ENCODE results near the gene CTNNBIP1. TPM values are rescaled to one million over a fixed set of nuclear protein-coding genes. Genes with fewer than 3 reads are reported as not detected.
A peak's percentile ranks its signal among the peaks of the same experiment; 100 is the strongest.

Gene CTNNBIP1
- total RNA-seq, 1 donor from 2014 or later: 23.4 TPM

DNA sequence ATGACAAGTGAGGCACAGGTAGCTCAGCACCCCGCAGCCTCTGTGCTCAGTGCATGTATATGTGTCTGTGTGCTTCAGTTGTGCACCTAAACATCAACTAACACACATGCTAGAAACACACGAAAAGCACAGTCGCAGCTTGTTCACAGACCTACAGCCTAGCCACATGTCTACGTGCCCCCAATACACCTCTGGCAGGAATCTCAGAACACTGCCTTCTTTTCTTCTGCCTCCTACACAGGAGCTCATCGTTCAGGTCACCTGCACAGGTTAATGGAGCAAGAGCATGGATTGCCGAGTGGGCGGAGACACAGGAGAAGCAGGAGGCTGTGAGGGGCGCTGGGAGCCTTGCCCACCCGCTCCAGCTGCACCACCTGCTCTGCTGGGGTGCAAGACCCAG is 31.7 kb downstream of the CTNNBIP1 start:
- no peak for DNase-seq (ENCODE audit: low read depth in 2 of 2)

DNA sequence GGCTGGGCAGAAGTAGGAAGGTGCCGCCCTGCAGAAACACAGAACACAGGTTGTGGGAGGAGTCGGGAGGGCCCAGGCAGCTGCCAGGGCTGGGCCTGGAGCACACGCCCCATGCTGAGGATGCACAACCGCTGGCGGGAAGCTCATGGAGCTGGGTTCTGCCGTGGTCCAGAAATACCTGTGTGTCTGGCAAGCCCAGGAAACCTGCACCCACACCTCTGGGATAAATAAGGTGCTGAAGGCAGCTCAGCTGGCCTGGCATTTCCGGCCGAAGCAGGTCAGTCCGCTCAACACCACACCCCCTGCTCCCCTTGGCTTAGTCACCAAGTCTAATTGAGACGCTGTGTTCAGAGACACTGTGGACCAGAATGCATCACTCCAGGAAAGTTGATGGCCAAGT is 32.1 kb downstream of the CTNNBIP1 start:
- DNase-seq (ENCODE audit: low read depth in 2 of 2): no peak

DNA sequence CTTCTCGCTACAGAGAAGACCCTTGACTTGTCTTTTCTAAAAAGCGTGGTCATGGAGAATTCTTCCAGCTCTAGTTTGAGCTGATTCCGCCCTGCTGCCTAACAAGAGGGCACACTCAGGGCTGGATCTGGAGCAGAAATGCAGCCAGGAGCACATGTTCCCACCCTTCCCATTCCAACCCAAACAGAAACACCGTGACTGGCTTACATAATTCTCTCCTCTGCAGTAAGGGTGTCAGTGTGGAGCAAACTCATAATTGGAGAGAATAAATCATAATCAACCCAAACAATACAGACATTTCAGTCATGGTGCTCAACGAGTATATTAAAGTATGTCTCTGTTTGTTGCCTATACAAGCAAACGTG is 34.5 kb downstream of the CTNNBIP1 start:
- no peak for DNase-seq (ENCODE audit: low read depth in 2 of 2)

DNA sequence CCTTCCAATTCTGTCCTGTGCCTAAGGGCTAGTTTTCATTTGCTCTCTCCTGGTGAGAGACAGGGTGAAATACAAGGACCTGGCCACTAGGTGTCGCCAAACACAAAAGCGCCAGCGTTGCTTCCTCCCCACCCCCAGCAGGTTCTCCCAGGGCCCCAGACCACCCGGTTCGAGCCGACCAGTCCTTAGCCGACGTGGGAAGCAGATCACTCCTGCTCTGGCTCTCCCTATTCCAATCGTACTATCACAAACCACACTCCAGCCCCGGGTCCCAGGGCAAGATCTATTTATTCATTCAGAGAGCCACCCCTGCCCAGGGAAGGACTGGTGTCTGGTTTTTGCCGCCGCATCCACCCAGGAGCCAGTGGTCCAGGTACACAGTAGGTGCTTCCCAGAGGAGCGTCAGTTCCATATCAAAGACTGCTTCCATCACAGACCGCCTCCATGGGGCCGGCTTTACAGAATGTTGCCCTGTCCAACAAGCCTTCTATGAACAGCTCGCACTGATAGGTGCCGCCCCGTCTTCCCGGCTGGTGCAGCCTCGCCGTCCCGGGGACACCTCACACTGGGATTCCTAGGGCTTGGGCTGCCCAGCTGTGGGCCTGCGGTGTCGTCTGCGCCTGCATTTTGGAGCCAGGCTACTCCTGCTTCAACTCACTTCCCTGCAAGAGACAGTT is 35.0 kb downstream of the CTNNBIP1 start:
- DNase-seq (ENCODE audit: low read depth in 2 of 2): peak; percentile 76 to 85

DNA sequence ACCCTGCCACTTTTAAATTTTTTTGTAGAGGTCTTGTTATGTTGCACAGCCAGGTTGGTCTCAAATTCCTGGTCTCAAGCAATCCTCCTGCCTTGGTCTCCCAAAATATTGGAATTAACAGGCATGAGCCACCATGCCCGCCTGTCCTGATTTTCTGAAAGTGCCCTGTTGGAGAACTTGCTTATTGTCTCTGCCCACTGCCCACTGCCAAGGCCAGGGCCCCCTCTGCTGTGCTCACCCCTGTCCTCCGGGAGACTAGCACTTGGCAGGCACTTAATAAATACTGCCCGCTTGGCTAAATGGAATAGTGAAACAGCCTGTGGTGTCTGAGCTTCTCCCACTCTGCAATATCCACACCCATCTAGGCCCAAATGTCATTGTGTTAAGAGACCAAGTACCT is 35.7 kb downstream of the CTNNBIP1 start:
- no peak for DNase-seq (ENCODE audit: low read depth in 2 of 2)

DNA sequence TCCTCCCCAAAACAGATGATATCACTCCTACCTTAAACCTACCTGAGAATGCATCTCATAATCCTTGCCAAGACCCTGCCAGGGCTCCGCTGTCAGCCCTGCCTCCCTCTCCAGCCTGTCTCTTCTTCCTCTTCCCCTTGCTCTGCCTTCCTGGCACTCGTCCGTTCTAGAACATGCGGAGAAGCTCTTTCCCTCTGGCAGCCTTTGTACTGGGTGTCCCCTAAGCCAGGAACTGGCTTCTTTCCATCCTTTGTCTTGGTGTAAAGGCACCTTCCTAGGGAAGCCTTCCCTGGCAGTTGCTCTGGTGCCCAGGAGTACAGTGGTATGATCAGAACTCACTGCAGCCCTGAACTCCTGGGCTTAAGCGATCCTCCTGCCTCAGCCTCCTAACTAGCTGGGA is 36.1 kb downstream of the CTNNBIP1 start:
- DNase-seq (ENCODE audit: low read depth in 2 of 2): no peak

DNA sequence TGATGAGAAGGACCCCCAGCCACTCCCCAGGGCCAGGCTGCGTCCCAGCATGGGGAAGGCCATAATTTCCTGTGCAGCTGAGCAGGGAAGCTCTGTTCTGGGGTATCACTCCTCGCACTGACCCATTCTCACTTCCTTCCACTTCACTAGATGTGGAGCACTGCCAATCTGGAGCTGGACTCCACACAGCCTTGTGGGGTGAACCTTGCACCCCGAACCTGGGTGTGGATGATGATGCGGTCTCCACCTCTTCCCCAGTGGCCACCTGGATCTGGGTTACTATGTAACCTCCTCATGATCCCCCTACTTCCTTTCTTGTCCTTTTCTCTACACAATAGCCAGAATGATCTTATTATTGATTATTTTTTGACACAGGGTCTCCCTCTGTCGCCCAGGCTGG is 36.7 kb downstream of the CTNNBIP1 start:
- no peak for DNase-seq (ENCODE audit: low read depth in 2 of 2)

DNA sequence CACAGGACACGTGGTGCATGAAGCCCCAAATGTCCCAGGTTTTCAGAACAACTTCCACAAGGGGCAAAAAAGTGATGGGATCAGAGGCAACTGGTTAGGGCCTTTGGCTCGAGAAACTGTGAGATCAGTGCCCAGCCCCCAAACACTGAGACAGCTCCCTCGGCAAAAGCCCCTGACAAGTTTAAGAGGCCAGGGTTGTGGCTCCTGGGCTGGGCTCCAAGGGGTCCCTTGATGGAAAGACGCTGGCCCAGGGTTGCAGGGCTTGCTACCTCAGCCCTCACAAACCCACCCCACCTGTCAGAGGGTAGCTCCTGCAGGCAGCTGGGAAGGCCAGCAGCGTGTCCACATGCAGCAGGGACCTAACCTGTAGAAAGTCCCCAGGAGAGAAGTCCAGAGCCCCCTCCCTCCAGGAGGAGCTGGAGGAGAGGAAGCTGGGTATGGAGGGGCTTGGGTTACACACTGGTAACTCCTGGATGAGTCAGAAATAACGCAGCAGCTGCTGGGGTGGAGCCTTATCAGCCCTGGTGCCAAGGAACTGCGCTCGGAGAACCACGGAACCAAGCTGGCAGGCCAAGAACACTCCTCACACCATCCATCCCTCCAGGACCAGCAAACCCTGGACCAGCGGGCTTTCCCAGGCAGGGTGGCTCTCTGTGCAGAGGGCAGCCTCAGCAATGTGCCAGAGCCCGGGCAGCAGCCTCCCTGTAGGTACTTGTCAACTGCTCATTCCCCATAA is 37.5 kb downstream of the CTNNBIP1 start:
- DNase-seq (ENCODE audit: low read depth in 2 of 2): peak in 1 of 2 donors; percentile 47

DNA sequence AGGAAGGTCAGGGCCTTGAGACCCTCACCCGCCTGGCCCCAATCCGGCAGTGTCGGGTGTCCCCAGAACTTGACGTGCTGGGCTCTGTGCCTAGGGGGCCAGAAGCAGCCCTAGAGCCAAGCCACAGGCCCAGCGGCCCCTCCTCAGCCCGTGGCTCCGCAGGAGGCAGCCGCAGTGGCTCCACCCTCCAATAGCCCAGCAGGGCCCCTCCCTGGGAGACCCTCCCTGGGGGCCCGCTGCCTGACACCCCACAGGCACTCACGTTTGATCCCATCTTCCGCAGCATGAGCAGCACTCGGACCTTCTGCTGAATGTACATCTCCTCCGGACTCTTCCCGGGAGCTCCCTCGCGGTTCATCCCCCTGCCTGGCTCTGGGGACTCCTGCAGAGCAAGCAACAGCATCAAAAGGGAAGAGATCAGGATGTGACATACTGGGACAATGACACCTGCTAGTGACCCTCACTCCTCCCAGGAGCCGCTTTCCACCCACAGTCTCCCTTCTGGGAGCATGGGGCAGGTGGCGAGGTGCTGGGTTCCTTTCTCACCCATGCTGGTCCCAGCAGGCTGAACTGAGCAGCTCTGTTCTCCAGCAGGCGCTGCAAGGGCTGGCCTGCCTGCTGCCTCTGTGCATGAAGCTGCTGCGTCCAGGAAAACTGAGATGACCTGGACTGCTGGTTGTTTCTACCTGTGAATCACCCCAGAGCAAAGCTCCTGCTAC is 38.2 kb downstream of the CTNNBIP1 start:
- no peak for DNase-seq (ENCODE audit: low read depth in 2 of 2)

DNA sequence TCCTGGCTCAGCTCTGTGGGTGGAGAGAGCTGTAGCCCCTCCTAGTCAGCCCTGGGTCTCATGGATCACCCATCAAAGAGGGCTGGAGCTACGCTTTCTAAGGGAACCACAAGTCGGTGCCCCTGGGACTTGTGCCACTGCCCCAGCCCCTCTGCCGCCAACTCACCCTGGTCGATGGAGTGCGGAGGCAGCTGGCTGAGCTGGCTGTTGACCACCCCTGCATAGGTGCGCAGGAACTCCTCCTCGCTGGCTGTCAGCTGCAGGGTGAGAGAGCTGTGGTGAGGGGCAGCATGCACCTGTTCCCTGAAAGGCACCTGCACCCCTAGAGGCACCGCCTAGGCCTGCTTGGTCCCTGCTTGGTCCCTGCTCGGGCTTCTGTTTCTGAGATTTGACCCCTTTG is 39.0 kb downstream of the CTNNBIP1 start:
- DNase-seq (ENCODE audit: low read depth in 2 of 2): no peak

DNA sequence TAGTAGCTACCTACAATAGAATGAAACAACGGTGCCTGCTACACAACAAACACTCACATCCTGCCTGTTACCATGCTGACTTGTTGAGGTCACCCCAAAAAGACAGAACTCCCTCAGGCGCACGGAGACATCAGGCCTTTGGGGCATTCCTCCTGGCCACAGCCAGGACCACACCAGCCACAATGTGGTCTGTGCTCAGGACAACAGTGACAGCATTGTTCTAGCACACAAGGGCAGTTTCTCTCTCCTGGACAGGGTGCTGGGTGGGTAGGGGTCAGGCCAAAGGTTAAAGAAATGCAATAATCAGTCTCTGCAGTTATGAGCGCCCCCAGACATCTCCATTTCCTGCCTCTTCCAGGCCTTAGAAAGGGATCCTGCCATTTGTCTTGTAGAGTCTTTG is 39.5 kb downstream of the CTNNBIP1 start:
- no peak for DNase-seq (ENCODE audit: low read depth in 2 of 2)

DNA sequence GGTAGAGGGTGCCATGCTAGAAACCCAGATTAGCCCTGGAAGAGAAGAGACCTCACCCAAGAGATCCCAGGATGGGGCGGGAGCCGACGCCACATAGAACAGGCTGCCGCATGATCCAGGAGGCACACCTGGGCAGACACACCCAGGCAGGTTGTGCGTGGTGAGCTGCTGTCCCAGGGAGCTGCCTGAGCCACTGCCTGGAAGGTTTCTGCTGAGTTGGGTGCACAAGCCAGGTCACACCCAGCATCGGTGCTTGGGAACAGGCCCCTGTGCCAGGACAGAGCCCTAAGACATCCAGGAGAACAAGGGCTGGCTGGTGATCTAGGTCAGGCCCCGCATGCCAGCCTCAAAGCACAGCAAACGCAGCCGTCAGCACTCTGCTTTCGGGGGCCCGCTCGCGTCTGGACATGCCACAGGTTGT is 40.2 kb downstream of the CTNNBIP1 start:
- no peak for DNase-seq (ENCODE audit: low read depth in 2 of 2)

DNA sequence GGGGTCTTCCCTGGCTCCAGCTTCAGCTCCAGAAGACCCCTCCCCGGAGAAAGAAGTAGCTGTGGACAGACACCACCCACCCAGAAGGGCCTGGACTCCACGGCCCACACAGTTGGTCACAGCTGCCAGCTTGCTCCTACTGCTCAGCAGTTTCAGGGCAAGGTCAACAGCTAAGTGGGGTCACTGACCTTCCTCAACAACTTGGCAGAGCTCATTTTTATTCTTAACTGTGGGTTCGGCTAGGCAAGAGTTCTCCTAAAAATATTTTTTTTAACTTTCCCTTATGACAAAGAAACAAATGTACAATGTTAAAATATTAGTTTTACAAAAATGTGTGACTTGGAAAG is 41.9 kb downstream of the CTNNBIP1 start:
- DNase-seq (ENCODE audit: low read depth in 2 of 2): no peak

DNA sequence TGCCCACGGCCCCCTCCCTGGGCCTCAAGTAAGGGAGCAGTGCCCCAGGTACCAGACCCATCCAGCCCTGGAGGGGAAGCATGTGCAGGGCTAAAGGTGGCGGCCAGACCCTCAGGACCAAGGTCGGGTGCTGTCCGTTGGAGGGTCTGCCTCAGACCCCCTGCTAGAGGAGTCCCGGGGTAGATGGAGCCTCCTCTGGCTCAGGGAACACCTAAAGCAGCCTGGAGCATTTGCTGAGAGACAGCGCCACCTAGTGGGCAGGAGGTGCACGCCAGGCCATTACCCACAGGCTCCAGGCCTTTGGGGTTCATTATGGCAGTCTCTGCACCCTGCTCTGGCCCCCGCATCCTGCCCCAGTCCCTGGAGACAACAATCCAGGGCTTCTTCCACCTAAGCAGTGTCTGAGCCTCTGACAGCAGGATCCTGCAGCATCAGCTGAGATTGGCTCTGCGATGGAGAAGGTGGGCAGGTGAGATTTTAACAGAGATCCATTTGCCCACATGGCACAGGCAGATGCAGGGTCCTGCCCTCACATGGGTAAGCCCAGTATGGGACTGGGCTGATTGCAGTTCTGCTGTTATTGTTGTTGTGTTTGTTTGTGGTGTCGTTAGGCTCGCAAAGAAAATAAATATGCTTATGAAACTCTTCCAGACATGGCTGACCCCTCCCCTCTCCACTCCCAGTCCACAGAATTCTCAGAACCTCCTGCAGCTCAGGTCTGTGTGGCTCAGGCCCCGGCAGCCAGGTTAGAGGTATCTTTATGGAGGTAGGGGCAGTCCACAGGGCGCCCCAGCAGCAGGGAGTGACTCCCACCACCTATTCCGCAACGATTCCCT is 42.4 kb downstream of the CTNNBIP1 start:
- DNase-seq (ENCODE audit: low read depth in 2 of 2): peak; percentile 74 to 82

DNA sequence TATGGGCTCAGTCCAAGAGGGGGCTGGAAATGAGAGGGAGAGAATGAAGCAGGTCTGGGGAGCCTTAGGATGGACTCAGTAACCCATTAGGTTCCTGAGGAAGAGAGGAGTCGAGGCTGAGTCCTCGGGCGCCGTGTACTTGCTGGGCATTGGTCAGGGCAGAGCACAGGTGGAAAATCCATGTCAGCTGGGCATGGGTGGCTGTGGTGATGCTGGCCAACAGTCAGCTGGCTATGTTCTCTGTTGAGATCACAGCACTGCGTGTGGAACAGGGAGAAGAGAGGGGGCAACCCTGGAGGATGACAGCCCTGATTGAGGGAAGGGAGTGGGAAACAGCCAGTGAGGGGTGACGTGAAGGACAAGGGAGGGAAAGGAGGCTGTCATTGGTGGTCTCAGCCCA is 43.2 kb downstream of the CTNNBIP1 start:
- DNase-seq (ENCODE audit: low read depth in 2 of 2): no peak

DNA sequence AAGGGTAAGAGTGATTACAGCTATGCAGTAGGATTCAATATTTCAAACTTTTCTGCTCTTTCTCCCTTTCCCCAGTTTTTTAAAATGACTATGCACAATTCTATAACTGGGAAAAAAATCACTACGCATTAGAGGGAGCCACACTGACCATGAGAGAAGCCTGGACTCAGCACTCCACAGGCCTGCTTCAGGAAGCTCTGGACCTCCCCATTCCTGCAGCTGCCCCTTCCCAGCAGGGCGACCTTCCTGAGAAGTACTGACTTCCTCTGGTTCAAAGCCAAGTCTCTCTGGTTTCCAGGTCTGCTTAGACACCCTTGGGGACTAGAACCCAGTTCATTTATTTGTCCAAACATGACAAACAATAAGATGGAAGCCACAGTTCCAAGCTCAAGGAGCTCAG is 44.3 kb downstream of the CTNNBIP1 start:
- DNase-seq (ENCODE audit: low read depth in 2 of 2): peak; percentile 25 to 67

DNA sequence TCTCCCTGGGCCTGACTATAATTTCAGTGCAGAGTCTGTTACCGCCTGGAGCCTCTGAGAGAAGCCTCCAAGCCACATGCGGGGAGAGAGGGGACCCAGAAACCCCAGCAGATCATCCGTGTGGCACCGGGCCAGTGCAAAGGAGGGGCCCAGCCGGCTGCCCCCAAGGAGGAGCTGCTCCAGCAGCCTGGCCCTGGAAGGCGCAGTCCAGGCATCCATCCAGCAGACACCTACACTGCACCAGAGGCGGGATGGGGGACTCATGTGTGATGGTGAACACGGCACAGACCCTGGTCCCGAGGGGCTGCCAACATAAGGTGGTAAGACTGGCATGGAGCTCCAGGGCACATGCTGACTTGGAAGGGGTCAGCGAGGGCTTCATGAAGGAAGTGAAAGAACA is 46.7 kb downstream of the CTNNBIP1 start:
- DNase-seq (ENCODE audit: low read depth in 2 of 2): no peak

DNA sequence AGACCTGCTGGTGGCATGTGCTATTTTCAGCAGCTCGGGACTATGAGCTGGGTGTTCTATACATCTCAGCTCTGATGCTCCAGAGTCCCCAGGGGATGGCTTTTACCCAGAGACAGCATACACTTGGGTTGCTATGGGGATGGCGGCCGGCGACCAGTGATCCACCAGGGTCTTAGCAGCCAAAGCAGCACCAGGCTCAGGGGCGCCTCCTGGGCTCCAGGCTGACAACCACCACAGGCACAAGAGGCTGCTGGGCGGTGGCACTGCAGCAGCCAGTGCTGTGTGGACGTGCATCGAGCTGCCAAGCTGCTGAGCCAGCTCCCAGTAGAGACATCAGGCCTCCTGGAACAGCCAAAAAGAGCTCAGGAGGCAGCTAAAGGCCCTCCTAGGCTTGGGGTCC is 48.7 kb downstream of the CTNNBIP1 start:
- no peak for DNase-seq (ENCODE audit: low read depth in 2 of 2)

DNA sequence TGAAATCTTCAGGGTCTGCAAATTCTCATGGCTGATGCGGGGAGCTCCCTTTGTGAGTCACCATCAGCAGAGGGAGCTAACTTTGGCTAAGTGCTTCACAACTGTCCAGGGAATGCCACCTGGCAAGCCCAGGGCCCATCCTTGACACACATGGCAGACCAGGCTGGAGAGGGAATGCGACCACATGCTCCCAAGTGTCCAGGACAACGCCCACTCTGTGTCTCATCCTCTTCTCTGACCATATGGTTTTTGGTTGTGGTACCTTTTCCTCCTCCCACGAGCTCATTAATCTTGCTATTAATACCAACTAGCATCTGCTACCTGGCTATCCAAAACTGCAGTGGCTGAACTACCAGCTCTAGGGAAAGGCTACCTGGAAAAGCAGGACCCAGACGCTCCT is 49.2 kb downstream of the CTNNBIP1 start:
- no peak for DNase-seq (ENCODE audit: low read depth in 2 of 2)

DNA sequence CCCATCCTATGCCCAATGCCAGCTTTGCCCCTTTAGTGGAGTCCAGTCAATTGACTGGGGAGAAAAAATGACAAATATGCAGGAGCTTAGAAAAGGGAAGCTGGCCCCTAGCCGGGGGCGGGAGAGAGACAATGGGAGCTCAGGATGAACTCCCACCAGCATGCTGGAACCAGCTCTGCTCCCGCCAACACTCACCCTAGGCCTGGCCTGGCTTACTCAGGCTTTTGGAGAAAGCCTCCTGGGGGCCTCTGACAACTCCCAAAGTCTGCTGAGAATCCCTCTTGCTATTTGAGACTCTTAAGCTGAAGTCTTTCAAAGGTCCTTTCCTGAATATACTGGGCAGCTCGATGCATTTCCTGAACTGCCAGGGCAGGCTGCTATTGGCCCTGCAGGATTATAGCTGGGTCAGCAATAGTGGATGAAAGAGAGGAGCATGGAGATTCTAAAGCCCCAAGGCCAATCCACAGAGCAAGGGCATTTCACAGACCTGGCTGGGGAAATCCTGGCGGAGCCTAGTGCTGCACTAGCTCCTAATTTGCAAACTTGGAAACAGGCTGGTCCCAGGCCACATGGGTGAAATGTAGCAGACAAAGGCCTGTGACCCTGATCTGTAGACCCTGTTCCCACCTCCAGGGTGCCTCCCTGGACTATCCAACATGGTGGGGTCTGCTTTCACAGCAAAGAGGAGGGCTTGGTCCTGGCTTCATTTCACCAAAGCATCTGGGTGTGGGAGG is 50.6 kb downstream of the CTNNBIP1 start:
- DNase-seq (ENCODE audit: low read depth in 2 of 2): peak; percentile 37 to 75
